ENCODE results near the gene ACSBG1. TPM values are rescaled to one million over a fixed set of nuclear protein-coding genes. Genes with fewer than 3 reads are reported as not detected.

The ACSBG1 gene
- total RNA-seq, 1 donor from 2014 or later: 0.52 TPM

DNA sequence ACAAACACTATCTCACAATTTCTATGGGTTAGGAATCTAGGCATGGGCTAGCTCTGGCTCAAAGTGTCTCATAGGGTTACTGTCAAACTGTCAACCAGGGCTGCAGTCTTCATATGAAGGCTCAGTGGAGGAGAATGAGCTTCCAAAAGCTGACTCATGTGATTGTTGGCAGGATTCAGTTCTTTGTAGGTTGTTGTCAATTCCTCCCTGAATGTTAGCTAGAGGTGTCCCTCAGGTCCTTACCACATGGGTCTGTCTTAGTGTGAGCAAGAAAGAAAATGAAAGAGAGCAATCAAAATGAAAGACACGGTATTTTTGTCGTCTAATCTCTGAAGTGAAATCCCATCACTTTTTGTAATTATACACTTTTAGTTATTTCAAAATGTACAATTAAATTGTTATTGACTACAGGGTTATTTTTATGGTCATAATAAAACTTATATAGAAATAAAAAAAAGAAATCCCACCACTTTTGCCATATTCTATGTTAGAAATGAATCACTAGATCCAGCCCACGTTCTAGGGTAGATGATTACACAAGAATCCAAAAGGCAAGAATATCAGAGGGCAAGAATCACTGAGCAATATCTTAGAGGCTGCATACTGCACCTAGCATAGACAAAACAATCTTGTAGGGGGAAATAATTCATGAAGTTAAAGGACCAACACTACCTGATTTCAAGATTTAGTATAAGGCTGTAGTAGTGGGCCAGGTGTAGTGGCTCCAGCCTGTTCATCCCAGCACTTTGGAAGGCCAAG is 8.4 kb downstream of the ACSBG1 start:
- no peaks in the 10 kb centered on the region for H3K36me3 Mint-ChIP-seq (ENCODE audit: low read depth)
- H3K4me3 Mint-ChIP-seq: no peak overlapping the region
- H3K27me3 Mint-ChIP-seq (ENCODE audit: insufficient read depth): peaks cover 4% of the 10 kb centered on the region
- peak overlapping the region; percentile 61 for H3K27ac Mint-ChIP-seq
- intact Hi-C loops (cut with micrococcal nuclease): loop anchor here (1.0 kb wide), 1 partner anchor 55 kb away; no protein-coding TSS in a partner anchor
- H3K4me1 Mint-ChIP-seq (ENCODE audit: low read depth): peaks cover 9% of the 10 kb centered on the region
- no peak for DNase-seq (ENCODE audit: low spot score)
- H3K9me3 Mint-ChIP-seq: no peaks in the 10 kb centered on the region

DNA sequence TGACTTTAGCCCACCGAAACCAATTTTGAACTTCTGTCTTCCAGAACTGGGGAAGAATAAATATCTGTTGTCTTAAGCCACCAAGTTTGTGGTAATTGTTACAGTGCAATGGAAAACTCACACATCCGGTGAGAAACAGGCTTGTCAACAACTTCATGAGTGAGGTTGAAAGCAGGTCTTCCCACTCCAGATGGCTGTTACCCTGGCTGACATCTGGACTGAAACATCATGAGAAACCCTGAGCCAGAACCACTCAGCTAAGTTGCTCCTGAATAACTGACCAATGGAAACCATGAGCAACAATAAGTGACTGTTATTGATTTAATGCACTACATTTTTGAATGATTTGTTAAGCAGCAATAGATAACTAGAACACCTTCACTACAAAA is 10.3 kb downstream of the ACSBG1 start:
- H3K27ac Mint-ChIP-seq: no peak overlapping the region
- peaks cover 2% of the 10 kb centered on the region for H3K27me3 Mint-ChIP-seq (ENCODE audit: insufficient read depth)
- intact Hi-C loops (cut with micrococcal nuclease): no loop called here
- no peaks in the 10 kb centered on the region for H3K9me3 Mint-ChIP-seq
- H3K4me1 Mint-ChIP-seq (ENCODE audit: low read depth): peaks cover 9% of the 10 kb centered on the region
- no peak for DNase-seq (ENCODE audit: low spot score)
- H3K4me3 Mint-ChIP-seq: no peak overlapping the region
- H3K36me3 Mint-ChIP-seq (ENCODE audit: low read depth): no peaks in the 10 kb centered on the region

DNA sequence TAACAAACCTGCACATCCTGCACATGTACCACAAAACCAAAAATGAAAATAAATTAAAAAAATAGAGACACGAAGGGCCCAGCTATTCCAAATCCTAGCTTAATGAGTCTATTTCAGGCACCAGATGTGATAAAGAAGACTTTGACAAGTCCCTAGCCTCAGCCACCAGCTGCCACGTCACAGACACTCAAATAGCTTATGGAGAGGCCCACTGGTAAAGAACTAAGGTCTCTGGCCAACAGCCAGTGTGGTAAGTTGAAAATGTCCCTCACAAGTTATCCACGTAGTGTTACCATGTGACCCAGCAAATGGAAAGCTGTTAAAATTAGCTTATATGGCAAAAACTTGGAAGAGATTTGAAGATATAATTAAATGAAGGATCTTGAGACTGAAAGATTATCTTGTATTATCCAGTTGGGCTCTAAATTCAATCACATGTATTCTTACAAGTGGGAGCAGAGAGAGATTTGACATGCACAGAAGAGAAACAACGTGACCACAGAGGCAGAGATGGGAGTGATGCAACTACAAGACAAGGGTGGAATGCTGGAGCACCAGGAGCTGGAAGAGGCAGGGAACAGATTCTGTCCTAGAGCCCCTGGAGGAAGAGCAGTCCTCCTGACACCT is 10.9 kb downstream of the ACSBG1 start:
- Mint-ChIP-seq H3K9me3 (no peaks in the 10 kb centered on the region), H3K27ac (peak overlapping the region; percentile 5), H3K36me3 (ENCODE audit: low read depth) (no peaks in the 10 kb centered on the region), H3K27me3 (ENCODE audit: insufficient read depth) (peaks cover 3% of the 10 kb centered on the region), H3K4me1 (ENCODE audit: low read depth) (peaks cover 9% of the 10 kb centered on the region), H3K4me3 (no peak overlapping the region)
- DNase-seq (ENCODE audit: low spot score): no peak
- intact Hi-C loops (cut with micrococcal nuclease): no loop called here

DNA sequence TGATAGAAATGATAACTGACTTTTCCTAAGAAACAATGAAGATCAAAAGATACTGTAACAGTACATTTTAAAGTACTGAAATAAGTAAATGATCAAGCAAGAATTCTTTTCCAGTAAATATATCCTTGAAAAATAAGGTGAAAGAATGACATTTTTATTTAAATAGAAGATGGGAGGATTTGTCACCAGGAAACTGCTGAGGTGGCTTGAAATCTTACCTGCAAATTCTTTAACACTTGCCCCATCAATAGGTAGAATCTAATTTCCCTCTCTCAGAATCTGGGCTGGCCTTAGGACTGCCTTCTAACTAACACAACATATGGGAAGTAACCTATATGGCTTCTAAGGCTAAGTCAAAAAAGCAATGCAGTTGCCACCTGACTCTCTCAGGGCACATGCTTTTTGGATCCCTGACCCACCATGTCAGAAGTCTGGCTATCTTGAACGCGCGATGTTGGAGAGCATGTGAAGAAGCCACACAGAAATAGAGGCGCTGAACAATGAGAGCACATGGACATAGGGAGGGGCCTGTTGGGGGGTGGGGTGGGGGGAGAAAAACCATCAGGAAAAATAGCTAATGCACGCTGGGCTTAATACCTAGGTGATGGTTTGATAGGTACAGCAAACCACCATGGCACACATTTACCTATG is 11.5 kb downstream of the ACSBG1 start:
- no peaks in the 10 kb centered on the region for H3K9me3 Mint-ChIP-seq
- H3K27ac Mint-ChIP-seq: no peak overlapping the region
- intact Hi-C loops (cut with micrococcal nuclease): no loop called here
- no peaks in the 10 kb centered on the region for H3K36me3 Mint-ChIP-seq (ENCODE audit: low read depth)
- peaks cover 9% of the 10 kb centered on the region for H3K4me1 Mint-ChIP-seq (ENCODE audit: low read depth)
- peaks cover 4% of the 10 kb centered on the region for H3K27me3 Mint-ChIP-seq (ENCODE audit: insufficient read depth)
- no peak overlapping the region for H3K4me3 Mint-ChIP-seq
- DNase-seq (ENCODE audit: low spot score): no peak

DNA sequence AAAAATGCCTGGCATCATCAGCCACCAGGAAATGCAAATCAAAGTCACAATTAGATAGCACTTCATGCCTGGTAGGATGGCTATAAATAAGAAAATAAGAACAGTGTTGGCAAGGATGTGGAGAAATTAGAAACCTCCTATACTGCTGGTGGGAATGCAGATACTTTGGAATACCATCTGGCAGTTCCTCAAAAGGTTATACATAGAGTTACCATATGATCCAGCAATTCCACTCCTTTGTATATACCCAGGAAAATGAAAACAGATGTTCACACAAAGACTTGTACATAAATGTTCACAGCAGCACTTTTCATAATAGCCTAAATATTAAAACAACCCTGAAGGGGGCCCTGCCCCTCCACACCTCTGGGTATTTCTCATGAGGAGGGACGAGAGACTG is 13.7 kb downstream of the ACSBG1 start:
- no peaks in the 10 kb centered on the region for H3K36me3 Mint-ChIP-seq (ENCODE audit: low read depth)

DNA sequence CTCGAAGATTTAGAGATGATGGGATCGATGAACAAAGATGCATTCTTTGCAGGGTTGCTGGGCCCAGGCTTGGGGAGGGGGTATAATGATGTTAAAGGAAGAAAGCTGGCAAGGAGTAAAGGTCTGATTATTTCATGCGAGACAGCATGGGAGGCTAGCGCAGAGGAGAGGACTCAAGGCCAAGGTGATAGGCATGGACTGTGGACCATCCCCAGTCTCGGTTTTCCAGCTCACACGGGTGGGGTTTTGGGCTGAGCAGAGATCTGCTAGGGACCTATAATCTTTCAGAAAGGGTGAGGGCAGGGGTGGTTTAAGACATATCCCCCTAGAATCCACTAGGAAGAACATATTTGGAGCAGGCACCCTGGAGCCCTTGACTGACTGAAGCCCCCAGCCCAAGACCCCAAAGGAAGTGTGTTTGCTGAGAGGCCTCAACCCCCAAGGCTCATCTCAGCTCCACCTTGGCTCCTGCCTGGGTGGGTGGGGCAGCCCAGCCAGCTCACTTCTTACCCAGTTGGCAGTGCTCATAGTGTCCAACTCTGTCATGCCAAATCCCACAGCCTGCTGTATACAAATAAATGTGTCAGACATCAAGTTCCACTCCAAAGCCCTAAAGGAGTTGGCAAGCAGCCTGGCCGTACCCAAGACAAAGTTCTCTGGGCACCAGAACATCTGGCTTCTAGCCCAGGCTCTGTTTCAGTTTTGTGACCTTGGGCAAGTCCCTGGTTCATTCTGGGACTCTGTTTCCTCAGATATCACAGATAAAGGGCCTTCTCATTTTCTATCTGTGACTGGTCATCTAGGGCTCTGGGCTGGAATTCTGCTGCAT is 17.9 kb downstream of the ACSBG1 start:
- Mint-ChIP-seq H3K9me3 (no peaks in the 10 kb centered on the region), H3K4me3 (no peak overlapping the region), H3K27ac (no peak overlapping the region), H3K36me3 (ENCODE audit: low read depth) (no peaks in the 10 kb centered on the region), H3K27me3 (ENCODE audit: insufficient read depth) (peaks cover 9% of the 10 kb centered on the region), H3K4me1 (ENCODE audit: low read depth) (no peaks in the 10 kb centered on the region)
- DNase-seq (ENCODE audit: low spot score): no peak
- intact Hi-C loops (cut with micrococcal nuclease): no loop called here

More for the DNA sequence above, 13.7 kb downstream of the ACSBG1 start:
- Mint-ChIP-seq H3K4me1 (ENCODE audit: low read depth) (peaks cover 2% of the 10 kb centered on the region), H3K9me3 (no peaks in the 10 kb centered on the region), H3K4me3 (no peak overlapping the region), H3K27ac (no peak overlapping the region), H3K27me3 (ENCODE audit: insufficient read depth) (peaks cover 5% of the 10 kb centered on the region)
- DNase-seq (ENCODE audit: low spot score): no peak
- intact Hi-C loops (cut with micrococcal nuclease): no loop called here

DNA sequence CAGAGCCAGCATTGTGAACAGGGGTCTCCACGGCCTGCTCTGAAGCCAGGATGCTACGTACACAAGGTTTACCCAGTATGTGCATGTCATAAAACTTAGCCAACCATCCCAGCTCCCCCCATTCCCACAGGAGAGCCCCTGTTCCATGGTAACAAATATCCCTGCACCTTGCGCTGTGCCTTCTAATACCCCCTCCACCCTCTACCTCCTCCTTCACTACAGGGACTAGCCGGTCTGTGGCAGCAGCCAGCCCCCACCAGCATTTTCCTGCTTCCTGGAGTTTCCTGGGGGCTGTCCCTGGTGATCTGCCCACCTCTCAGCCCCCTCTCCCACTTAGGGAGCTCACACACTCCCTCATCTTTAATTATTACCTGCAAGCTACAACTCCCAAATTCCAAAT is 20.4 kb downstream of the ACSBG1 start:
- intact Hi-C loops (cut with micrococcal nuclease): no loop called here
- Mint-ChIP-seq H3K4me1 (ENCODE audit: low read depth) (no peaks in the 10 kb centered on the region), H3K9me3 (no peaks in the 10 kb centered on the region), H3K27me3 (ENCODE audit: insufficient read depth) (peaks cover 10% of the 10 kb centered on the region), H3K4me3 (no peak overlapping the region), H3K27ac (no peak overlapping the region), H3K36me3 (ENCODE audit: low read depth) (no peaks in the 10 kb centered on the region)
- no peak for DNase-seq (ENCODE audit: low spot score)

DNA sequence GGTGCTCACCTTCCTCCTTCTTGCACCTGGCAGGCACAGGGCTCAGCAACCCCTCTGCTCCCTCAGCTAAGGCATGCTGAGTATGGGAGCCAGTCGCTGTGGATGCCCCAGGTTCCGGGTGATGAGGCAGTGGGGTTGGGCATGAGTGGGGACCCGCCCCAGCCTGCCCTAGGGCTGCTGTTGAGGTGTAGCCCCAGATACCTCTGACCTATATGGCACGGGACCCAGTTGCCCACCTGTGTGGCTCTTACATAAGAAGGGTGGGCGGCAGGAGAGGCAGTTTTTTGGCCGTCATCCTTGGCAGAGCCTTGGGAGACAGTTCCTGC is 21.0 kb downstream of the ACSBG1 start:
- Mint-ChIP-seq H3K27ac (no peak overlapping the region), H3K36me3 (ENCODE audit: low read depth) (no peaks in the 10 kb centered on the region), H3K9me3 (no peaks in the 10 kb centered on the region), H3K4me3 (no peak overlapping the region), H3K4me1 (ENCODE audit: low read depth) (no peaks in the 10 kb centered on the region), H3K27me3 (ENCODE audit: insufficient read depth) (peaks cover 8% of the 10 kb centered on the region)
- no peak for DNase-seq (ENCODE audit: low spot score)
- intact Hi-C loops (cut with micrococcal nuclease): no loop called here

DNA sequence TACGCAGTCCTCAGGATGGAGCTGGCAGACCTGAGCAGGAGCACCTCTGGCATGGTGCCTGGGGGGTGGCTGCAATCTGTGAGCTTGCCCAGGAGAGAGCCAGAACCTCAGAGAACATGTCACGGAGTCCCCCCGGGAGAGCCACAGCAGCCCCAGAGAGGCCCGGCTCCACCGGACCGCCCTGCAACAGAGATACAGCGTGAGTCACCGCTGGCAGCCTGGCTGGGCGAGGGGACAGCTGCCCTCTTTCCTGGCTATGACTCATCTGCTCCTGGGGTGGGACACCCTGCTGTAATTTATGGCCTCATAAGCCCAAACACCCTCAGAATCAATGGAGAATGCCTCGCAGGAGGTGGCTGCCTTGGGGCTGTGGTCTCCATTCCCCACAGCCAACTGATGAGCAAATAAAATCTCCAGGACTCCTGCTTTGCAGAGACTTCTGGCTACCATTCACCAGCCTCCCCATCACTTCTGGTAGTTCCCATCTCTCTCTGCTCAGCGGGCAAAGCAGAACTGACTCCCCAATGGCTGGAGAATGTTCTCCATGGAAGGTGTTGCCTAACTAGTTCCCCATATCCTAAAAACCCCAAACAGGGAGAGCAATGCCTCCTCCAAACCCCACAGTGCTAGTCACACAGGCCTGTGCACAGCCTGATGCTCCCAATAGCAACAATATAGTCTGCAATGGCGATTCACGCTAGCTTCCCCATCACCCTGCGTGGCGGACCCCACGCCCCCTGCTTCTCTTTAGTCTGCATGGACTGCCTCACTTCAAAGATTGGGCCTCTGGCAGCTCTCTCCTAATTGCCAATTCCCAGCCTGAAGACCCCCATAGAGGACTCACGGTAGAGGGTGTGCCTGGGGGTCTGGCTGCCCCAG is 21.6 kb downstream of the ACSBG1 start:
- DNase-seq (ENCODE audit: low spot score): no peak
- H3K9me3 Mint-ChIP-seq: no peaks in the 10 kb centered on the region
- no peak overlapping the region for H3K4me3 Mint-ChIP-seq

DNA sequence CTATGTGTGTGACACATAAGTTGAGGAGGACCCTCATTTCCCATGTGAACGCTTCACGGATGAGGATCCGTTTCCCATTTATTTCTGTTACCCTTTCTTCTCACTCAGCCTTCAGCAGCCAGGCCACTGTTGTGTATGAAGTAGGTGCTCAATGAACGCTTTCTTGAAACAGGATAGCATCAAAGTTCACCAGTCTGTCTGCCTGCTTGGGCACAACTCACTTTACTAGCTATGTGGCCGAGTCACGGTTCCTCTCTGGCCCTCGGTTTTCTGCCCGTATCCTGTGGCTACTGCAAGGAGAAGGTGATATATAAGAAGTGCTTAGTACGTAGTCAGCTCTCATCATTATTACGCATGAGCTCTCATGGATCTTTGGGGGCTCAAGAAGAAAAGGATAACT is 22.4 kb downstream of the ACSBG1 start:
- H3K9me3 Mint-ChIP-seq: no peaks in the 10 kb centered on the region
- peaks cover 6% of the 10 kb centered on the region for H3K27me3 Mint-ChIP-seq (ENCODE audit: insufficient read depth)
- no peak overlapping the region for H3K27ac Mint-ChIP-seq
- H3K4me3 Mint-ChIP-seq: no peak overlapping the region
- H3K4me1 Mint-ChIP-seq (ENCODE audit: low read depth): no peaks in the 10 kb centered on the region
- DNase-seq (ENCODE audit: low spot score): no peak
- H3K36me3 Mint-ChIP-seq (ENCODE audit: low read depth): no peaks in the 10 kb centered on the region
- intact Hi-C loops (cut with micrococcal nuclease): no loop called here

More for the DNA sequence above, 21.6 kb downstream of the ACSBG1 start:
- H3K27me3 Mint-ChIP-seq (ENCODE audit: insufficient read depth): peaks cover 8% of the 10 kb centered on the region
- no peaks in the 10 kb centered on the region for H3K4me1 Mint-ChIP-seq (ENCODE audit: low read depth)
- intact Hi-C loops (cut with micrococcal nuclease): no loop called here
- H3K27ac Mint-ChIP-seq: no peak overlapping the region
- no peaks in the 10 kb centered on the region for H3K36me3 Mint-ChIP-seq (ENCODE audit: low read depth)

DNA sequence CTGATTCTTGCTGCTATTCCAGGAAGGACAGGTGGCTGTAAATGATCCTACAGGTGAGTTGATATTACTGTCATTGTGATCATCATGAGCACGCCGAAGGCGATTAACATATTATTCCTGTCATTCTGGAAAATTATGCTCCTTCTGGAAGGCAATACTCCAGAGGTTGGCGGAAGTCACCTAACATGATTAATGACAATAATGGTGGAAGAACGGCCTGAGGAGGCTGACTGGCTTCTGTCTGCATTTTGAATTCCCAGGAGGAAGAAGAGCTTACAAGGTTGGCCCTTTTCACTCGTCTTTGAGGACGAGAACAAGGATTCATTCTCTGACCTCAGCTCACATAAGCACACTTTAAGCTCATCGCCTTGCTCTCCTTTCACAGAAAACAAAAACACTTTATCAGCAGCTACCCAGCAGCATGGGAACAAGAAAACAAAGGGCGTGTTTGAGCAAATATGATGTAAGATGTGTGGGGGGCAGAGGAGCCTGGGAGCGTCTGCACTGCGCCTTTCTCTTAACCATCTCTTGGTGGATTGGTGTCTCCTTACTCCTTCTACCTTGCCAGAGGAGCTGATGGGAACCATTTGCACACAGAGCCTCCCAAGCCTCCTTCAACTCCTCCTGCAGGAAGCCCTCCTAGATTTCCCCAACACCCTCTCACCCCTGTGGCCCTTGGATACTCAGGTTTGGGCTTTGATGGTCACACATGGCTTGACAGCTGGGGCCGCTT is 23.0 kb downstream of the ACSBG1 start:
- intact Hi-C loops (cut with micrococcal nuclease): no loop called here
- no peak overlapping the region for H3K27ac Mint-ChIP-seq
- no peak for DNase-seq (ENCODE audit: low spot score)
- no peaks in the 10 kb centered on the region for H3K9me3 Mint-ChIP-seq
- H3K4me3 Mint-ChIP-seq: no peak overlapping the region
- no peaks in the 10 kb centered on the region for H3K36me3 Mint-ChIP-seq (ENCODE audit: low read depth)
- no peaks in the 10 kb centered on the region for H3K4me1 Mint-ChIP-seq (ENCODE audit: low read depth)
- H3K27me3 Mint-ChIP-seq (ENCODE audit: insufficient read depth): peaks cover 5% of the 10 kb centered on the region

DNA sequence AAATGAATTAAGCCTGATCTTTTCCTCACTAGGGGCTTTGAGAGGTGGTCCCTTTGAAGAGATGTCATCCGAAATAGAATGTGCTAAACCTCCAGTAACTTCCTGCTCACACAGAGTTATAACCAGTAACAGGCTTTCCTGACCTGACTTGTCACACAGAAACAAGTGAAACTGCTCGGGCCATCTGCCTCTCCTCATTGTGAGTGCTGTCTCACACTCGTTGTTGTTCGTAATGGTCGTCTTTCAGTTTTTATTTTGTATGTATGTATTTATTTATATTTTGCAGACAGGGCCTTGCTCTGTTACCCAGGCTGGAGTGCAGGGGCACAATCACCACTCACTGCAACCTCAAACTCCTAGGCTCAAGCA is 24.0 kb downstream of the ACSBG1 start:
- no peaks in the 10 kb centered on the region for H3K36me3 Mint-ChIP-seq (ENCODE audit: low read depth)
- intact Hi-C loops (cut with micrococcal nuclease): no loop called here
- no peaks in the 10 kb centered on the region for H3K9me3 Mint-ChIP-seq
- H3K4me3 Mint-ChIP-seq: no peak overlapping the region
- H3K27ac Mint-ChIP-seq: no peak overlapping the region
- peaks cover 5% of the 10 kb centered on the region for H3K27me3 Mint-ChIP-seq (ENCODE audit: insufficient read depth)
- H3K4me1 Mint-ChIP-seq (ENCODE audit: low read depth): no peaks in the 10 kb centered on the region
- DNase-seq (ENCODE audit: low spot score): no peak

Measured in activated T-helper 1 cell treated with anti-CD3 and anti-CD28 coated beads, Interleukin-12 subunit alpha, Interleukin-12 subunit beta, Interleukin-2, Interleukin-4 antibody, amounts not matched to agents 30 ng/mL and 10 ng/mL and 1 ng/mL, durations not matched to agents 14 hours and 24 hours and 36 hours (primary cell).